NCI-H2107 treated with DMSO at 0.1 percent for 48 hours (cell line): ENCODE measurements around the gene EPS8L1.
"Not testable (repeated sequence)": the region's sequence is repeated elsewhere in the genome, so short reads cannot be mapped to it uniquely, and the experiment has no call there.

ENCODE experiments used
- DNase-seq: peaks from one replicate; lab custom pipeline; 2025; ENCODE audit not compliant: unreplicated experiment; lab: John Stamatoyannopoulos, UW

Gene EPS8L1

GRCh38 chr19:55094456-55095259, 19.0 kb downstream of the EPS8L1 start:
- DNase-seq, result no peak

GRCh38 chr19:55095260-55096060, 19.8 kb downstream of the EPS8L1 start:
- DNase-seq, result no peak

- DNase-seq, result no peak
Observed at GRCh38 chr19:55096061-55096701, 20.5 kb downstream of the EPS8L1 start.

- no peak for DNase-seq
Observed at GRCh38 chr19:55097864-55098715, 22.4 kb downstream of the EPS8L1 start.

- no peak for DNase-seq
Observed at GRCh38 chr19:55098716-55099556, 23.3 kb downstream of the EPS8L1 start.

- DNase-seq, result no peak
Observed at GRCh38 chr19:55099557-55100506, 24.2 kb downstream of the EPS8L1 start.

- no peak for DNase-seq
Observed at GRCh38 chr19:55101261-55101660, 25.6 kb downstream of the EPS8L1 start.

- no peak for DNase-seq
Observed at GRCh38 chr19:55103190-55103589, 27.5 kb downstream of the EPS8L1 start.

GRCh38 chr19:55105237-55105636, 29.6 kb downstream of the EPS8L1 start:
- no peak for DNase-seq

- no peak for DNase-seq
Observed at GRCh38 chr19:55106591-55106990, 30.9 kb downstream of the EPS8L1 start.

GRCh38 chr19:55107252-55107651, 31.6 kb downstream of the EPS8L1 start:
- not testable (repeated sequence) for DNase-seq

GRCh38 chr19:55109527-55110291, 34.0 kb downstream of the EPS8L1 start:
- no peak for DNase-seq

- DNase-seq, result no peak
Observed at GRCh38 chr19:55111238-55111831, 35.7 kb downstream of the EPS8L1 start.

GRCh38 chr19:55112246-55112776, 36.6 kb downstream of the EPS8L1 start:
- DNase-seq, result no peak

GRCh38 chr19:55112777-55113569, 37.3 kb downstream of the EPS8L1 start:
- DNase-seq, result no peak

GRCh38 chr19:55113570-55114039, 37.9 kb downstream of the EPS8L1 start:
- no peak for DNase-seq
